Bone marrow (tissue), 2 donors: Measurements from ENCODE around the gene CPLX1.
"Not testable (repeated sequence)": the region's sequence is repeated elsewhere in the genome, so short reads cannot be mapped to it uniquely, and the experiment has no call there.

Experiments
- DNase-seq, 2 donors: peaks; one replicate each; lab custom pipeline; 2025; lab: John Stamatoyannopoulos, UW

Gene CPLX1

DNA sequence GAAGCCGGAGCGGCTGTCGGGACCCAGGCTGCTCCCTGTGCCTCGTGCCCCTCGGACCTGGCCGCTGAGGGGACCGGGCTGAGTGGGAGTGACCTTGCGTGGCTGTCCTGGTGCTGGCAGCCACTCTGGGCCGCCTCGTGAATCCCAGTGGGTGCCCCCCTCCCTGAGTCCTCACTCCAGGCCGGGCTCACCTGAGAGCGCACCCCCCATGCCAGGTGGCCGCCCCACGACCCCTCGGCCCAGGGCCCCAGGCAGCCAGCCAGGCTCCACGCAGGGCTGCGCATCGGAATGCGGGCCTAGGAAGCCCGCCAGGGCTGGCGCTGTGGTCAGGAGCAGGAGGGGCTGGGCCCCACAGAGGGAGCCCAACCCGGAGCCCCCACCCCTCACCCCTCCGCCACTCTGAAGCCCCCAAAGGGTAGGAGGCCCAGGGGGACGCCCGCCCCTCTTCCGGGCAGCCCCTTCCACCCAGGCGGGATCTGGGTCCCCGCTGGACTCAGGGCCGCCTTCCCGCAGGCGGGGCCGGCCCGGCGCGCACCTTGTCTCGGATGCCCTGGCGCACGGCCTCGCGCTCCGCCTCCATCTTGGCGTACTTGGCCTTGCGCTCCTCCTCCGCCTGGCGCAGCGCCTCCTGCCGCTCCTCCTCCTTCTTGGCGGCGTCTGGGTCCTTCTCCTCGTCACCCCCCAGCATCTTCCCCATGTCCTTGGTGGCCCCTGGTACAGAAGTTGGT, 33.9 kb downstream of the CPLX1 start:
- DNase-seq: no peak

DNA sequence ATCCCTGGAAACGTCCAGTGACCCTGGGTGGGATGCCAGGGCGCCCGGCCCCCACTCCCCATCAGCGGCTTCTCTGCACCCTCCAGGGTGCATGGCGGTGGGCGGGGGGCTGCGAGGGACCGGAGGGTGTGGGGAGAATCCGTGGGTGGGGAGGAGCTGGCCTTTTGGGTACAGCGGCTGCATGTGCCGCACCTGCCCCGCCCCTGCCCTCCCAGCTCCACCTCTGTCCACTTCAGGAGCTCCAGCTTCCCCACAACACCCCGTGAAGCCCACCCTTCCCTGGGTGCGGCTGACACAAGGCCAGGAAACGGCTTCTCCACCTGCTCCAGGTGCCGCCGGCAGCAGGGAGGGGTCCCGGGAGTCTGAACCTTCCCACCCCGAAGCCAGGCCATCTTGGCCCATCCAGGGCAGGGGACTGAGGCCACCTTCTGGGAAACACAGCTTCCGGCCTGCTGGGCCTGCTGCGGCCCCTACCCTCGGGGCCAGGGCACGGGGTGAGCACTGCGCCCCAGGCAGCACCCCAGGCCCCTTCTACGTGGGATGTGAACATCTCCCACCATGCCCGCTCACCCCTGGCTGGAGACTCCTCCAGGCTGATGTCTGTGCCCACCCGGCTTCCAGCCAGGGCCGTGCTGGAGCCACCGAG, 34.6 kb downstream of the CPLX1 start:
- no peak for DNase-seq

DNA sequence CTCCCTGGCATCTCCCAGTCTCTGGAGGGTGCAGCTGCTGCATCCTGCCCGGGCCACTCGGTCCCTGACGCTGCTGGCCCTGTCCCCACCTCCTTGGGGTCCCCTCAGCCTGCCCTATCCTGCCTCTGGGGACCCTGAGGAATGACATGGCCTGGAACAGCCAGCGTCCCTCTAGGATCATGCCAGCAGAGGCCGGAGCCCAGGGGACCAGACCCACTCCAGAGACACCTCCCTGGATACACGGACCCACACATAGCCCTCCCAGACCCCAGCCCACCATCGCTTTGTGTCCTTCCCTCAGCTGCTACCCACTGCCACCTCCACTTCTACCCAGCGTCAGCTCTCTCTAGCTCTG, 35.5 kb downstream of the CPLX1 start:
- DNase-seq: no peak

DNA sequence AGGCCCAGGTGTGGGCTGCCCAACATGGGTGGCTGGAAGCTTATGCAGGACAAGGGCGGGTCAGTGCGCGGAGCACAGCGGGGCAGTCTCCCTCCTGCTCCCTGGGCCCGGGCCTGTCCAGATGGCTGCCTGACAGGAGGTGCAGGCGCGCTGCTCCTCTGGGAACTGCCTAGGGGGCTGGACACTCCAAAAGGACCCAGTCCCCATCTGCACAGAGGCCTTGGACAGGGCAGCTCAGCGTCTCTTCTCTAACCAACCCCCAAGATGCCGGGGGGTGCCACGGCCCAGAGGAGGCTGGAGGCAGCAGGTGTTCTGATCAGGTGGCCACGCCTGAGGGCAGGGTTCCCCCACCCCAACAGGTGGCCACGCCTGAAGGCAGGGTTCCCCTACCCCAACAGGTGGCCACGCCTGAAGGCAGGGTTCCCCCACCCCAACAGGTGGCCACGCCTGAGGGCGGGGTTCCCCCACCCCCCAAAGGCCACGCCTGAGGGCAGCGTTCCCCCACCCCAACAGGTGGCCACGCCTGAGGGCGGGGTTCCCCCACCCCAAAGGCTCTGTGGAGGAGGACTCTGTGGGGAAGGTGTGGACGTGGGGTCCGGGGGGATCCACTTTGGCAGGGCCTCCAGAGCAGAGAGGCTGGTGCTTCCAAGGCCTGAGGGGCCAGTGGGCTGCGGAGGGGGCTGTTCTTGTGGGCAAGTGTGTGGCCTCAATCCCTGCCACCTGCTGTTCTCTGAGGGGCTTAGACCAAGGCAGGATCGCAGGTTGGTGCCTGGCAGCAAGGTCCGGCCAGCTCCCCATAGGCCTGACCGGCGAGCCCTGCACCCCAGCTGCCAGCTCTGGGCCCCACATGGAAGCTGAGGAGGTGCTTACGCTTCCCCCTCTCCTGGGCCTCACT, 36.1 kb downstream of the CPLX1 start:
- DNase-seq: no peak

DNA sequence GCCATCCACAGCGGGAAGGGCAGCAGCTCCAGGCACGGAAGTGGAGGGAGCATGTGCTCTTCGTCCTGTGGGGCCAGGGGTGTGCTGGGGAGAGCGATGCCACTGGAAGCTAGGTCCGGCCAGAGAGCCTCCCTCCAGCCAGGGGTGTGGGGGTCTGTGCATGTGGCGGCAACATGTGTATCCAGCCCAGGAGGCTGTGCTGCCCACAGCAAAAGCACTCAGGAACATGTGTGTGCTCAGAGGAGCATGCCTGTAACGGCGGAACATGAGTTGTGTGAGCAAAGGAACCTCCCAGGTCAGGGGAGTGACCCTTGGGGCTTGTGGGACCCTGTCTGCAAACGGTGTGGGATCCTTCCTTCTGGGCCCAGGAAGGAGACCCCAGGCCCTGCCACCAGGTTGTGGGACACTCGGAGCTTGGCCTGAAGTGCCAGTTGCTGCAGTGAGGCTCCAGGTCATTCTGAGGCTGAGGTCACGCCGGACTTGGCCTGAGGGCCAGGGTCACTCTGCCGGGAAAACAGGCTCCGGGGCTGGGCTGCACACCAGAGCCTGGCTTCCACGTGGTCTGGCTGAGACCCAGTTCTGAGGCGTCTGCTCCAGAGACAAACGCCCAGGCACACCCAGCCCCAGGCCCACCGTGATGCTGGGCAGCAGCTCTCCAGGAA, 37.2 kb downstream of the CPLX1 start:
- DNase-seq: no peak

DNA sequence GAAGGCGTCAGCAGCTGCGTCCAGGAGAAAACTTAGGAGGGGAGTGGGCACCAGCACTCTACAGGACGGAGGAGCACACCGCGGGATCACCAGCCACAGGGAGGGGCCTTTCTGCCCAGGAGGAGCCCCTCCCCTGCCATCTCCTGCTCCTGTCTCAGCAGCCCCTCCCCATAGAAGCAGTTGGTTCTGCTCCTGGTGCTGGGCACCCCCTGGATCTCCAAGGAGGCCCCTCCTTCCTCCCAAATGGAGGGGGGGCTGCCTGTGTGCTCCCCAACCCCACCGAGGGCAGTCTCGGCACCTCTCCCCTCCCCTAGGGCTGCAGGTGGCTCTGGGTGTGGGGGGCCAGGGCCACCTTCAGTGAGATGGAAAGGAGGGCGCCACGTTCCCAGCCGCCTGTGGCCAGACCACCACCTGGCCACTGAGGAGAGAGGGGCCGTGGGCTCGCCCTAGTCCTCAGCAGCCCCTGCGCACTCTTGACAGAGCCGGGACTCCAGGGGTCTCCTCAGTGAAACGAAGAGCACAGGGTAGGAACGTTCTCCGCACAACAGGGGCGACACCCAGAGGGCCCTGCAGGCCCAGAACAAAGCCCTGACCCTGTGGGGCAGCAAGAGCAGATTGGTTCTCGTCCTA, 37.8 kb downstream of the CPLX1 start:
- no peak for DNase-seq

DNA sequence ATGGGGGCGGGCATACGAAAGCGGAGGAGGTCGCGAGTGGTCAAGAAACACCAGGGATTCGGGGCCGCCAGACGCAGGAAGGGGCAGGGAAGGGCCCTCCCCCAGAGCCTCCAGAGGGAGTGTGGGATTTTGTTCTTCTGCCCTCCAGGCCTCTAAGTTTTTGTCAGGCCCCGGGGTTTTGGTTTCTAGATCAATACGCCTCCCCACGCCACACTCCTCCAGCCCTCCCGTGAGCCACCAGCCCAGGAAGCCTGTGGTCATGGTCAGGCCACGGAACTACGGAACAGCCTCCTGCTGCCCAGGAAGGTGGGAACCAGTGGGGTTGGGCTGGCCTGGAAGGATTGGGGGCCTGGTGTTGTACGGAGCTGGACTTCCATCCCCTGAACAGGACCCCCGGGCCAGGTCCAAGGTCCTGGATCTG, 38.4 kb downstream of the CPLX1 start:
- no peak for DNase-seq

DNA sequence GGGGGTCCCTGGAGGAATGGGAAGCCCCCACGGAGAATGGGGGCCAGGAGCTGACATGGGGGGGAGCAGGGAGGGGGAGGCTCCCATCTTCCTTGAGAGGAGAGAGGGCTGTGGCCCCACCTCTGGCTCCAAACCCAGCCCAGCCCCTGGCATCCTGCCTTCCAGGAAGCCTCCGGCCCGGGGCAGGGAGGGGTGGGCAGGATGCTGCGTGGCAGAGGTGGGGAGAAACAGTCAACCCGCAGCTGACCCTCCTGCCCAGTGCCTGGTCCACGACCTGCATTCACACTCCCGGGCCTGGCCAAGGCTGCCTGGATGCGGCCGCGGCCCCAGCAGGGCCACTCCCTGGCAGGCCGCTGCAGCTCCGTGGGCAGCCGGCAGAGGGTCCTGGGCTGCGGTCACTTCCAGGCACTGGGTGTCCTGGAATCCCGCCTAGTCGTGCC, 39.0 kb downstream of the CPLX1 start:
- DNase-seq: no peak

DNA sequence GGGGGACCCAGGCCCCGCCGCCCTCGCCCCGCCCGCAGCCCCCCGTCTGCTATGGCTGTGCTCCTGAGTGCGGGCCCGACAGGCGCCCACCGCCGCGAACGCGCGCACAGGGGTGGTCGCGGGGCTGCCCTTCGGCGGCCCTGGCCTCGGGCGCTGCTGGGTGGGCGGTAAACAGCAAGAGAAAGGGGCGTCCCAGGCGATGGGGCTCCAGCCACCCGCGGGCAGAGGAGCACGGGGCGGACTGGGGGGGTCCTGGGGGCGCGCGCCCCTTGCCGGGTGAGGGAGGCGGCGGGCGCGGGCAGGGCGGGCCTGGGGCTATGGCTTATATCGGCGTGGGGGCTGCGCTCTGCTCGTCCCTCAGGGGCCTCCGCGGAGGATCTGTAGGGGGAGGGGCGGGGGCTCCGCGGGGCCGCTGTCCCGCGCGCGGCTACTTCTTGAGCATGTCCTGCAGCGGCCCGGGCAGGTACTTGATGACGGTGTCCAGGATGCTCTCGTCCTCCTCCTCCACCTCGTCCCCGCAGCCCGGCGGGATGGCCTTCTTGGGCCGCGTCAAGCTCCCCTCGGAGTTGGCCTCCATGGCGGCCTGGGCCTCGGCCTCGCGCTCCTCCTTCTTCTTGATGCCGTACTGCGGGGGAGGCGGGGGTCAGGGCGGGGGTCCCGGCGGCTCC, 39.7 kb downstream of the CPLX1 start:
- DNase-seq: no peak

DNA sequence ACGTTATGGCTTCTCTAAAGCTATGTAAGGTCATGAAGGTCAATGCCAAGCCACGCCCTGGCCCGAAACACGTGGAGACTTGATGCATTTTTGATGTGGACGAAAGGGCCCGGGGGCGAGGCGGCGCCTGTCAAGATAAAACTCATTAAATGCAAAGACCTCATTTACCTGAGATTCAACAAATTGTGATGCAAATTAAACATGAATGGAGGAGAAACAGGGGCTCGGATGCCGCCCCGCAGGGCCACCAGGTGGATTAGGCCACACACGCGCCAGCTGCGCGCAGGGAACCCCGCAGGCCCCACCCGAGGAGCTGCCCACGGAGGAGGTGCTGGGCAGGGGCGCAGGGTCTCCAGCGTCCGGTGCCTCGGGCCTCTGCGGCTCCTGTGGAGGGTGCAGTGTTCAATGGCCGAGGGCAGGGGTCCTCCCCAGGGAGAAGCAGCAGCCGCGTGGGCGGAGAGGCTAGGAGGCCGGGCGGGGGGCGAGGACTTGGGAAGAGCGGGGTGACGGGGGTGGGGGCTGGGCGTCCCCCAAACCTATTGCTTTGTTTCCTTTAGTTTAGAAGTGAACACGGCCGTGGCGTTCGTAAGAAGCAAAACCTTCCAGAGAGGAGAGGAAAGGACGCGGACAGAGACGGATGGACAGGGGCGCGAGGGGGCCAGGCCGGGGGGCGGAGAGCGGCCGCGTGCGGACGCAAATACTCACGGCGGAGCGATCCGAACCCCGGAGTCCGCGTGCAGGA, 40.4 kb downstream of the CPLX1 start:
- DNase-seq: no peak

DNA sequence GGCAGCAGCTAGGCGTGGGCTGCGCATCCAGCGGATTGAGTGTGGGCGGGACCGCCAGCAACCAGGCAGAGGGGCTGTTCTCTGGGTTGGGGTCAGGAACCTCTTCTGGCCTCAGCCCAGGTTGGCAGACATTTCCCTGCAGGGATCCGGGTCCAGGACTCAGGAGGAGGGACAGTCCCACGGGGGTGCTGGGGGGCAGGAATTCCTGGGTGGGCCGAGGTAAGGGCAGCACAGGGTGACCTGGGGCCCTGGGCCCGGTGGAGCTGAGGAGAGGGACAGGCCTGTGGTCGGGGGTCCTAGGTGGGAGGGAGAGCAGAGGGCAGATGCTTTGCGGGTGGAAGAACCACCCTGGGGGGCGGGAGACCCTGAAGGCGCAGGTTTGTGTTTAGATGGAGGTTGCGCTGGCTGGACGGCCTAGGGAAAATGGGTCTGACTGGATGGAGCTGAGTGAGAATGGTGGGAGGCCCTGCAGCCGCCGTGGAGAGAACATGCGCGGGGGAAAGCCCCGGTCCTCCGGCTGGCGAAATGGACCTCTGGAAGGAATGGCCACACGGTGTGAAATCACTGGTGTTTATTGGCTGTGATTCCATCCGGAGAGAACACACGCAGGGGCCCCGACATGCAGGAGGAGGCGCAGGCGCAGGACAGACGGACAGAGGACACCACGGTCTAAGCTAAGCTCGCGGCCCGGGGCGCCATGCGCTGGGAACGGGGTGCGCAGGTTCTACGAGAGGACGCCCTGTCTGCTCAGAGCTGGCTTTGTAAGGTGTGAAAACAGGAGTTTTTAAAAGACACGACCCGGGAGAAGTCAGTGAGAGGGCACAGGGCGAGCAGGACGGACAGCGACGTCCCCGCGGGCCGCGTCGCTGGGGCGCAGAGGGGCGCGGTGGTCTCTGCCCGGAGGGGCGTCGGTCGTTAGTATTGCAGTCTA, 41.3 kb downstream of the CPLX1 start:
- no peak for DNase-seq

DNA sequence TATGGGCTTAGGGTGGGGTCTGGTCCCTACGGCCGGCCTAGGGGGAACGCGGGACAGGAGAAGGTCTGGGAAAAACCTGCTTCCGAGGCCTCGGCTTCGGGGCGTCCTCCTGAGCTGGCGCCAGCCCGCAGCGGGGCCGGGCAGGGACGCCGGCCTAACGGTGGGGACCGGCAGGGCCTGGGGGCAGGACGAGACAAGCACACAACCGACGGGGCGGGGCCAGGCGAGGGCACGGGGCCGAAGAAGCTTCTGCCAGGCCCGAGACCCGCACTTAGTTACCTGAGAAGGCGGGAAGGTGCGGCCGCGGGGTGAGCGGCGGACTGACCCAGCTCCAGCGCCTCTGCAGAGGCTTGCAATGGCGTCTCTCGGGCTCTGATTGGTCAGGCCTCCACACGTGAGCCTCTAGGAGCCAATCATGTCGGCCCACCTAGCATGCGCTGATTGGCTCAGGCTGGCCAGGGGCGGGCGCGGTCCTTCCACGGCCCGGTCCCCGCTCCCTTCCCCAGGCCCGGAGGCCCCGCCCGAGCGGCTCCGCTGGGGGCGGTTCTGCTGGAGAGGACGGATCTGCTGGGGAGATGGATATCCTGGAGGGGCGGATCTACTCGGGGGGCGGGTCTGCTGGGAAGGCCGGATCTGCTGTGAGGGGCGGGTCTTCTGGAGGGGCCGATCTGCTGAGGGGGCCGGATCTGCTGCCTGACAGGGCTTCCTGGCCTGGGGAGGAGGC, 44.3 kb downstream of the CPLX1 start:
- peak; percentile 92 to 98 for DNase-seq

DNA sequence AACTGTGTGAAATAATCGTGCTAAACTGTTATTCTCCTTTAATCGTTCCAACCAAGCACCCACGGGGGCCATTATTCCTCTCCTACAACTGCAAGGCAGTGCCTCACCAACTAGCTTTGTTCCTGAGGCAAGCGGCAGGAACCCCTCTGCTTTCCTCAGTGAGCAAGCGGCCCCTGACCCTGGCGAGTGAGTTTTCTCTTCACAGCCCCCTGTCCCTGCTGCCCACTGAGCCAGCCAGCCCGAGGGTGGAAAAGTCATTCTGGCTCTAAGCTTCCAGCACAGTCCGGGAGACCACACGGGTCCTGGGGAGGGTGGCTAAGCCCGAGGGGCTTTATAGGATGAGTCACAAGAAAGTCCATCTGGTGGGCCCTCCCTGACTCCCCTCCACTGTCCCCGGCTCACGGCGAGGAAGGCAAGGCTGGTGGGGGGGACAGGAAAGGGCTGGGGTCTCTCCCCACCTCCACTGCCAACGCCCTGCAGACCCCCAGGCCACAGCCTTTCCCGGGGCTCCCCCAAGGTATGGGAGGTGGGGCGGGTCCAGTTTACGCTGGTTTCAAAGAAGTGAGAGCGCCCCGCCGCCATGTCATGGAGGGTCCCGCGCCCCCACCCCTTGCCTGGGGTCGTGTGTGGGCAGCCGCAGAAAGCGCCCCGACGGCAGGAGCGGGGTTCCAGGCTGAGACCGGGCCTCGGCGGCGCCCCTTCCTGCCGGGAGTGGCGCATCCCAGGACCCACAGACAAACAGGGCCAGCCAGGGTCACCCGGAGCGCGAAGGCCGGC, 45.0 kb downstream of the CPLX1 start:
- no peak for DNase-seq

DNA sequence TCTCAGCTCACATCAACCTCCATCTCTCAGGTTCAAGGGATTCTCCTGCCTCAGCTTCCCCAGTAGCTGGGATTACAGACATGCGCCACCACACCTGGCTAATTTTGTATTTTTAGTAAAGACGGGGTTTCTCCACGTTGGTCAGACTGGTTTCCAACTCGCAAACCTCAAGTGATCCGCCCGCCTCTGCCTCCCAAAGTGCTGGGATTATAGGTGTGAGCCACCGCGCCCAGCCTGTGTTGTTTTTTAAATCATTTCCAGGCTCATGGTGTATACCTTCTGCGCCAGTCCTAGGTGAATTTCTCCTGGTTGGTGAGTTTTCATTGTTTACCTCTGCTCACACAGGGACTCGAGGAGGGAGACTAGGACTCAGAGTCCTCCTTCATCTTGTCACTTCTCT, 45.7 kb downstream of the CPLX1 start:
- not testable (repeated sequence) for DNase-seq

DNA sequence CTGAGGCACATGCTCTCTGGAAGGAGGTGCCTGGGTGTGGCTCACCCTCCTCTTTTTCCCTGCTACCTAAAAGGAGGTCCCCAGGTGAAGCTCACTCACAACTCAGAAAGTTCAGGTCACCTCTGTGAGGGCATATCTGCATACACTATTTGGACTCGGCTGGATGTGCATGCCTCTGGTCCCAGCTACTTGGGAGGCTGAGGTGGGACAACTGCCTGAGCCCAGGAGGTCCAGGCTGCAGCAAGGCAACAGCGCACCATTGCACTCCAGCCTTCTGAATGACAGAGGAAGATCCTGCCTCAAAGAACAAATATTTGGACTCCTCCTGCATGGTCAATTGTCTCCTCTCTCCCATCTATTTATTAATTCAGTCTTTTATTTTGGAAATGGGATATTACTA, 46.4 kb downstream of the CPLX1 start:
- no peak for DNase-seq

DNA sequence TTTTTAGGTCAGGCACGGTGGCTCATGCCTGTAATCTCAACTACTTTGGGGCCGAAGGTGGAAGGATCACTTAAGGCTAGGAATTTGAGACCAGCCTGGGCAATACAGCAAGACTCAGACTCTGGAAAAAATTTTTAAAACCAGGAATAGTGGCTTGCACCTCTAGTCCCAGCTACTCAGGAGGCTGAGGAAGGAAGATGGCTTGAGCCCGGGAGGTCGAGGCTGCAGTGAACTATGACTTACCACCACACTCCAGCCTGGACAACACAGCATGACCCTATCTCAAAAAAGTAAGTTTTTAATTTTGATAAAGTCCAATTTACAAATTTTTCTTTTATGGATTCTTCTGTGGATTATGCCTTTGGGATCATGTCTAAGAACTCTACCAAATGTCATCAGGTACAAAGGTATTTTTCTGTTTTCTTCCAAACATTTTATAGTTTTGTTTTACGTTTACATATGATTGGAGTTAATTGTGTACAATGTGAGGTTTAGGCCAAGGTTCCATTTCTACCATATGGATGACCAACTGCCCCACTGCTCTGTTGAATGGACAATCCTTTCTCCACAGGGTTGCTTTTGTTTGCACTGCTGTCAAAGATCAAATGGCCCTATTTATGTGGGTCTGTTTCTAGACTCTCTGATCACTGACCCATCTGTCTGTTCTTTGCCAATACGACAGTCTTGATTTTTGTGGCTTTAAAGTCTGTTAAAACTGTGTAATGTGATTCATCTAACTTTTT, 48.2 kb downstream of the CPLX1 start:
- no peak for DNase-seq

DNA sequence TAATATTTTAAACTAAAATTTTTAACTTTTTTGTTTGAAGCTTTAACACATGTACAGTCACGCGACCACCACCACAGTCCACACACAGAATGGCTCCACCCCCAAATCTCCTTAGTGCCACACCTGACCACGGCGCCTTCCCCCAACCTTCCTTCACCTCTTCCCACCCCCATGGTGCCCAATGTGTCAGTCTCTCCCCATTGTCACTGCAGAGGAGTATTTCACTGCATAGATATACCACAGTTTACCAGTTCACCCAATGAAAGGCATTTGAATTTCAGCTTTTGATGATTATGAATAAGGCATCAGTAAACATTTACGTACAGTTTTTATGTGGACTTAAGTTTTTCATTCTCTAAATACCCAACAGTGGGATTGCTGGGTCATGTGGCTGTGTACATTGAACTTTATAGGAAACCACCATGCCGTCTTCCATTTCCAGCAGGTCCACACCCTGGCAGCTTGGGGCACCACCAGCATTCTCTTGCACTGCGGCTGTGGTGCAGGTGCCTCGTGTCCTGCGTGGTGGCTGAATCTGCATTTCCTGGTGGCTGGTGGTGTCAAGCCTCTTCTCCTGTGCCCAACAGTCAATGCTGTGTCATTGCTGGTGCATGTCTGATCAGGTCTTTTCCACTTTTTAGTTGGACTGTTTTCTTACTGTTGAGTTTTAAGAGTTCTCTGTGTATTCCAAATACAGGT, 49.0 kb downstream of the CPLX1 start:
- no peak for DNase-seq
